Neuronal stem cell (in vitro differentiated cells): ENCODE data around the gene CTRB1.

Experiments
- DNase-seq: peaks from one replicate; pipeline ENCODE4 v3.0.0-alpha.2; 2013; ENCODE audit warnings: low spot score
- H2AFZ ChIP-seq: one replicate; pipeline ENCODE4 v1.6.1; 2013; ENCODE audit warnings: mild to moderate bottlenecking, low read length, inconsistent platforms
- H2AK5ac ChIP-seq: 2 replicates; pipeline ENCODE4 v1.6.1; 2013; ENCODE audit warnings: low read depth, mild to moderate bottlenecking, inconsistent platforms, low read length, moderate library complexity, mixed read lengths
- H2BK120ac ChIP-seq: 2 replicates; pipeline ENCODE4 v1.6.1; 2013; ENCODE audit warnings: low read depth, mild to moderate bottlenecking, inconsistent platforms, low read length, moderate library complexity, mixed read lengths
- H2BK12ac ChIP-seq: one replicate; pipeline ENCODE4 v1.6.1; 2013; ENCODE audit warnings: low read length, inconsistent platforms
- H2BK15ac ChIP-seq: 2 replicates; pipeline ENCODE4 v1.6.1; 2013; ENCODE audit warnings: mild to moderate bottlenecking, low read length, inconsistent platforms, mixed read lengths
- H2BK5ac ChIP-seq: one replicate; pipeline ENCODE4 v1.6.1; 2013; ENCODE audit warnings: inconsistent platforms, mild to moderate bottlenecking, low read length, moderate library complexity
- H3K14ac ChIP-seq: one replicate; pipeline ENCODE4 v1.6.1; 2013; ENCODE audit warnings: low read length, inconsistent platforms
- H3K18ac ChIP-seq: 2 replicates; pipeline ENCODE4 v1.6.1; 2013; ENCODE audit warnings: low read length, inconsistent platforms
- H3K23ac ChIP-seq: 2 replicates; pipeline ENCODE4 v1.6.1; 2013; ENCODE audit warnings: low read depth, mild to moderate bottlenecking, mixed read lengths, low read length, inconsistent platforms; ENCODE audit not compliant: poor library complexity
- H3K27ac ChIP-seq: replicated peaks from 3 replicates; pipeline ENCODE4 v1.5.1; 2013; ENCODE audit warnings: low read length, inconsistent platforms
- H3K27me3 ChIP-seq, 3 experiments: 2 replicates each; pipeline ENCODE4 v1.6.1; 2013; ENCODE audit warnings: low read length in 3 of 3, mild to moderate bottlenecking in 2 of 3, inconsistent platforms in 1 of 3, low read depth in 1 of 3, mixed read lengths in 1 of 3, moderate library complexity in 1 of 3; ENCODE audit not compliant: control insufficient read depth in 3 of 3, insufficient read depth in 3 of 3
- H3K36me3 ChIP-seq, 2 donors: replicated peaks in 1 of 2; 2 replicates each; pipeline ENCODE4 v1.6.1; 2013; ENCODE audit warnings: low read length in 2 of 2; ENCODE audit not compliant: control insufficient read depth in 2 of 2, insufficient read depth in 2 of 2
- H3K4ac ChIP-seq: 2 replicates; pipeline ENCODE4 v1.6.1; 2013; ENCODE audit warnings: inconsistent platforms, mild to moderate bottlenecking, low read length, moderate library complexity
- H3K4me1 ChIP-seq, 2 donors: 1 replicate in 1 of 2; 2 replicates in 1 of 2; pipeline ENCODE4 v1.6.1; 2013; ENCODE audit warnings: low read length in 2 of 2, low read depth in 1 of 2; ENCODE audit not compliant: control insufficient read depth in 2 of 2, insufficient read depth in 1 of 2
- H3K4me2 ChIP-seq: one replicate; pipeline ENCODE4 v1.6.1; 2013; ENCODE audit warnings: mild to moderate bottlenecking, low read length, inconsistent platforms; ENCODE audit not compliant: insufficient read depth, poor library complexity, severe bottlenecking
- H3K4me3 ChIP-seq, 2 donors: 2 replicates each; pipeline ENCODE4 v1.5.1; 2013; ENCODE audit warnings: low read length in 2 of 2, mild to moderate bottlenecking in 2 of 2, inconsistent platforms in 1 of 2, moderate library complexity in 1 of 2
- H3K79me1 ChIP-seq: one replicate; pipeline ENCODE4 v1.6.1; 2013; ENCODE audit warnings: low read depth, mild to moderate bottlenecking, inconsistent platforms, low read length, moderate library complexity
- H3K9ac ChIP-seq: one replicate; pipeline ENCODE4 v1.6.1; 2013; ENCODE audit warnings: mild to moderate bottlenecking, low read depth, low read length, inconsistent platforms; ENCODE audit not compliant: poor library complexity
- H3K9me3 ChIP-seq, 2 donors: replicated peaks in 1 of 2; 2 replicates each; pipeline versions ENCODE3 to v1.6.1; 2013; ENCODE audit warnings: low read length in 2 of 2, mild to moderate bottlenecking in 2 of 2, inconsistent platforms in 1 of 2, low read depth in 1 of 2, mixed read lengths in 1 of 2, moderate library complexity in 1 of 2; ENCODE audit not compliant: control insufficient read depth in 2 of 2, insufficient read depth in 1 of 2
- H4K8ac ChIP-seq: one replicate; pipeline ENCODE4 v1.6.1; 2013; ENCODE audit warnings: low read depth, mild to moderate bottlenecking, inconsistent platforms, low read length, moderate library complexity
- H4K91ac ChIP-seq: one replicate; pipeline ENCODE4 v1.6.1; 2013; ENCODE audit warnings: low read length, low read depth, mild to moderate bottlenecking, inconsistent platforms; ENCODE audit not compliant: poor library complexity
- WGBS, 2 donors: extraction: QIAGEN DNeasy Blood & Tissue Kit; methylation state at CpG; one replicate each; pipeline ENCODE4 v1.1.7; 2013; ENCODE audit warnings: missing lambda C conversion rate in 2 of 2, mixed read lengths in 1 of 2; ENCODE audit not compliant: insufficient read length in 2 of 2, insufficient replicate concordance in 1 of 2; ENCODE audit errors: extremely low coverage in 2 of 2; 5-methylcytosine and 5-hydroxymethylcytosine counted together

Gene CTRB1

GRCh38 chr16:75217389-75217851 lies 1.4 kb upstream of the CTRB1 start:
- no peak overlapping the region for H3K23ac ChIP-seq
- WGBS, 2 donors, result no CpG with 5 or more reads among the region's 11 CpGs

GRCh38 chr16:75219088-75219487 lies 300 bp downstream of the CTRB1 start:
- Histone ChIP-seq H3K18ac (no peak overlapping the region), H3K79me1 (no peaks in the 10 kb centered on the region), H3K4me2 (no peak overlapping the region), H3K4me1 (peaks cover 0 to 1% of the 10 kb centered on the region in 2 donors), H2AK5ac (no peak overlapping the region), H3K9me3 (no peaks in the 10 kb centered on the region), H3K36me3 (no peaks in the 10 kb centered on the region), H4K91ac (no peak overlapping the region), H2AFZ (peak overlapping the region; percentile 45), H3K9ac (no peak overlapping the region), H3K27ac (no peak overlapping the region), H2BK5ac (no peak overlapping the region), H3K23ac (no peak overlapping the region), H3K4me3 (no peak overlapping the region), H4K8ac (no peak overlapping the region), H3K4ac (no peak overlapping the region), H2BK12ac (no peak overlapping the region), H2BK15ac (no peak overlapping the region), H2BK120ac (no peak overlapping the region), H3K14ac (no peak overlapping the region), H3K27me3 (no peaks in the 10 kb centered on the region)
- no CpG with 5 or more reads among the region's 4 CpGs for WGBS, 2 donors
- DNase-seq, result no peak

More at GRCh38 chr16:75217389-75217851, 1.4 kb upstream of the CTRB1 start:
- no peak overlapping the region for H2BK5ac ChIP-seq
- no peak overlapping the region for H2BK12ac ChIP-seq
- H2AK5ac ChIP-seq, result no peak overlapping the region
- H3K4me3 ChIP-seq, result no peak overlapping the region
- H3K27ac ChIP-seq, result no peak overlapping the region
- no peak overlapping the region for H3K4me2 ChIP-seq
- H3K27me3 ChIP-seq, result no peaks in the 10 kb centered on the region
- H4K8ac ChIP-seq, result no peak overlapping the region
- no peaks in the 10 kb centered on the region for H3K79me1 ChIP-seq
- H3K9me3 ChIP-seq, result no peaks in the 10 kb centered on the region
- no peak overlapping the region for H3K18ac ChIP-seq
- no peak overlapping the region for H3K9ac ChIP-seq
- H4K91ac ChIP-seq, result no peak overlapping the region
- no peak overlapping the region for H2BK15ac ChIP-seq
- no peak overlapping the region for H2AFZ ChIP-seq
- no peak for DNase-seq
- no peak overlapping the region for H3K4ac ChIP-seq
- H3K4me1 ChIP-seq, result peaks cover 0 to 2% of the 10 kb centered on the region in 2 donors
- H3K36me3 ChIP-seq, result no peaks in the 10 kb centered on the region
- no peak overlapping the region for H3K14ac ChIP-seq
- no peak overlapping the region for H2BK120ac ChIP-seq

- no peaks in the 10 kb centered on the region for H3K36me3 ChIP-seq
- H3K18ac ChIP-seq, result no peak overlapping the region
- H4K8ac ChIP-seq, result no peak overlapping the region
- H3K4me3 ChIP-seq, result no peak overlapping the region
- no peak overlapping the region for H3K9ac ChIP-seq
- H2AK5ac ChIP-seq, result no peak overlapping the region
- no peak overlapping the region for H2BK5ac ChIP-seq
- H2AFZ ChIP-seq, result no peak overlapping the region
- no CpG with 5 or more reads among the region's 5 CpGs for WGBS, 2 donors
- H3K4ac ChIP-seq, result no peak overlapping the region
- no peak overlapping the region for H3K27ac ChIP-seq
- DNase-seq, result no peak
- H4K91ac ChIP-seq, result no peak overlapping the region
- H3K14ac ChIP-seq, result no peak overlapping the region
- H3K4me1 ChIP-seq, result peaks cover 0 to 1% of the 10 kb centered on the region in 2 donors
- H3K23ac ChIP-seq, result no peak overlapping the region
- H3K4me2 ChIP-seq, result no peak overlapping the region
- no peak overlapping the region for H2BK120ac ChIP-seq
- H2BK15ac ChIP-seq, result no peak overlapping the region
- no peak overlapping the region for H2BK12ac ChIP-seq
- no peaks in the 10 kb centered on the region for H3K79me1 ChIP-seq
- H3K9me3 ChIP-seq, result no peaks in the 10 kb centered on the region
- H3K27me3 ChIP-seq, result no peaks in the 10 kb centered on the region
Measured at GRCh38 chr16:75219838-75220237, 1.1 kb downstream of the CTRB1 start.

GRCh38 chr16:75222271-75222783 lies 3.5 kb downstream of the CTRB1 start:
- H3K9ac ChIP-seq, result peak overlapping the region; percentile 50
- DNase-seq, result no peak
- no CpG with 5 or more reads among the region's 16 CpGs for WGBS, 2 donors
- peak overlapping the region; percentile 30 for H2BK12ac ChIP-seq
- peak overlapping the region in 1 of 2 donors; percentile 5 for H3K4me3 ChIP-seq
- no peak overlapping the region for H3K18ac ChIP-seq
- no peak overlapping the region for H2BK5ac ChIP-seq
- H3K79me1 ChIP-seq, result no peaks in the 10 kb centered on the region
- peak overlapping the region; percentile 62 for H2BK15ac ChIP-seq
- no peak overlapping the region for H2BK120ac ChIP-seq
- no peak overlapping the region for H3K14ac ChIP-seq
- H2AFZ ChIP-seq, result peak overlapping the region; percentile 66
- no peak overlapping the region for H3K23ac ChIP-seq
- peak overlapping the region; percentile 93 for H3K4ac ChIP-seq
- H4K91ac ChIP-seq, result no peak overlapping the region
- H3K27me3 ChIP-seq, result no peaks in the 10 kb centered on the region
- H2AK5ac ChIP-seq, result no peak overlapping the region
- peaks cover 0 to 1% of the 10 kb centered on the region in 2 donors for H3K4me1 ChIP-seq
- H3K27ac ChIP-seq, result no peak overlapping the region
- no peaks in the 10 kb centered on the region for H3K9me3 ChIP-seq
- no peaks in the 10 kb centered on the region for H3K36me3 ChIP-seq
- no peak overlapping the region for H3K4me2 ChIP-seq
- no peak overlapping the region for H4K8ac ChIP-seq
